OCI-LY1 (cell line): Measurements from ENCODE around the gene DOCK2.

Source experiments
- H2AFZ ChIP-seq: fragments of 200-600 bp; sonication (generic), shearing (Covaris generic); 2 replicates; pipeline ENCODE4 v1.6.0; 2014; ENCODE audit warnings: antibody characterized with exemption, mild to moderate bottlenecking, low read length
- H3F3A ChIP-seq: fragments of 200-600 bp; sonication (generic), shearing (Covaris generic); 2 replicates; pipeline ENCODE4 v1.6.0; 2014; ENCODE audit warnings: mild to moderate bottlenecking, antibody characterized with exemption, low read length, moderate library complexity; ENCODE audit not compliant: insufficient read depth
- H3K27ac ChIP-seq: fragments of 200-600 bp; sonication (generic); 2 replicates; pipeline ENCODE4 v1.5.1; 2014; ENCODE audit warnings: low read length, mixed run types, mild to moderate bottlenecking, low read depth; ENCODE audit not compliant: poor library complexity, severe bottlenecking
- H3K27me3 ChIP-seq: fragments of 200-600 bp; sonication (generic); 2 replicates; pipeline ENCODE4 v1.6.0; 2014; ENCODE audit warnings: antibody characterized with exemption, mild to moderate bottlenecking, low read length, moderate library complexity; ENCODE audit not compliant: insufficient read depth
- H3K36me3 ChIP-seq: fragments of 200-600 bp; sonication (generic); 2 replicates; pipeline ENCODE4 v1.6.1; 2014; ENCODE audit warnings: mild to moderate bottlenecking, antibody characterized with exemption, low read length, moderate library complexity, mixed read lengths; ENCODE audit not compliant: insufficient read depth
- H3K4me1 ChIP-seq: fragments of 200-600 bp; sonication (generic); 2 replicates; pipeline ENCODE4 v1.5.1; 2014; ENCODE audit warnings: mild to moderate bottlenecking, low read length, moderate library complexity; ENCODE audit not compliant: insufficient read depth, severe bottlenecking
- H3K4me2 ChIP-seq: fragments of 200-600 bp; sonication (generic), shearing (Covaris generic); 2 replicates; pipeline ENCODE4 v1.6.1; 2014; ENCODE audit warnings: low read length
- H3K4me3 ChIP-seq: fragments of 200-600 bp; sonication (generic); 2 replicates; pipeline ENCODE4 v1.5.1; 2014; ENCODE audit warnings: low read length, low read depth, mild to moderate bottlenecking, mixed read lengths; ENCODE audit not compliant: poor library complexity, severe bottlenecking
- H3K79me2 ChIP-seq: fragments of 200-600 bp; shearing (Covaris generic); 2 replicates; pipeline ENCODE4 v1.6.1; 2016; ENCODE audit warnings: mixed run types, low read length, mixed read lengths; ENCODE audit not compliant: insufficient read depth
- H3K9ac ChIP-seq: fragments of 200-600 bp; sonication (generic), shearing (Covaris generic); 2 replicates; pipeline ENCODE4 v1.6.1; 2014; ENCODE audit warnings: mild to moderate bottlenecking, low read length, mixed read lengths
- H3K9me2 ChIP-seq: fragments of 200-600 bp; sonication (generic), shearing (Covaris generic); 2 replicates; pipeline ENCODE4 v1.6.1; 2014; ENCODE audit warnings: low read depth, mild to moderate bottlenecking, low read length, mixed read lengths
- H3K9me3 ChIP-seq: fragments of 200-600 bp; shearing (Covaris generic); 2 replicates; pipeline ENCODE4 v1.6.1; 2014; ENCODE audit warnings: low read length, mixed read lengths
- H4K20me1 ChIP-seq: fragments of 200-600 bp; sonication (generic), shearing (Covaris generic); 2 replicates; pipeline ENCODE4 v1.6.0; 2016; ENCODE audit warnings: mild to moderate bottlenecking, low read length; ENCODE audit not compliant: insufficient read depth
- CTCF ChIP-seq: fragments of 200-600 bp; sonication (generic), shearing (Covaris generic); IDR thresholded peaks from 2 replicates; pipeline ENCODE4 v1.5.1; 2017; ENCODE audit warnings: mild to moderate bottlenecking, antibody characterized with exemption, low read length, moderate library complexity, mixed read lengths
- EZH2 ChIP-seq: fragments of 200-600 bp; sonication (generic), shearing (Covaris generic); IDR thresholded peaks from 2 replicates; pipeline ENCODE4 v1.8.0; 2017; ENCODE audit warnings: borderline replicate concordance, mixed run types, mild to moderate bottlenecking, antibody characterized with exemption, low read length, moderate library complexity, mixed read lengths

Gene DOCK2

GRCh38 chr5:169886033-169886432 lies 249.0 kb downstream of the DOCK2 start:
- H3K9me3 ChIP-seq: no peaks in the 10 kb centered on the region
- H3K27ac ChIP-seq: no peak overlapping the region
- H3K4me1 ChIP-seq: no peaks in the 10 kb centered on the region
- TF ChIP-seq CTCF: no peak
- no peak for TF ChIP-seq EZH2
- no peak overlapping the region for H3K4me2 ChIP-seq
- H3K9ac ChIP-seq: no peak overlapping the region
- no peaks in the 10 kb centered on the region for H3K27me3 ChIP-seq
- H3K9me2 ChIP-seq: no peaks in the 10 kb centered on the region
- no peaks in the 10 kb centered on the region for H3F3A ChIP-seq
- H3K36me3 ChIP-seq: no peaks in the 10 kb centered on the region; the same call in 1 of the 2 replicates
- H3K79me2 ChIP-seq: no peaks in the 10 kb centered on the region
- no peak overlapping the region for H2AFZ ChIP-seq
- no peak overlapping the region for H3K4me3 ChIP-seq
- no peaks in the 10 kb centered on the region for H4K20me1 ChIP-seq

- Histone ChIP-seq H3K36me3 (no peaks in the 10 kb centered on the region; the same call in 1 of the 2 replicates), H2AFZ (no peak overlapping the region), H3K79me2 (no peaks in the 10 kb centered on the region), H3K4me1 (no peaks in the 10 kb centered on the region), H3K27ac (no peak overlapping the region), H3K4me3 (no peak overlapping the region), H3K9me3 (no peaks in the 10 kb centered on the region), H4K20me1 (no peaks in the 10 kb centered on the region), H3K27me3 (no peaks in the 10 kb centered on the region), H3K9me2 (no peaks in the 10 kb centered on the region), H3K4me2 (no peak overlapping the region), H3F3A (no peaks in the 10 kb centered on the region), H3K9ac (no peak overlapping the region)
- no peak for TF ChIP-seq CTCF
- no peak for TF ChIP-seq EZH2
These were observed 249.6 kb downstream of the DOCK2 start for GRCh38 chr5:169886677-169887076.

- no peak for TF ChIP-seq CTCF
- no peak for TF ChIP-seq EZH2
- no peak overlapping the region for H3K4me2 ChIP-seq
- no peak overlapping the region for H3K4me3 ChIP-seq
- no peaks in the 10 kb centered on the region for H3K27me3 ChIP-seq
- H3K9ac ChIP-seq: no peak overlapping the region
- H3K9me3 ChIP-seq: no peaks in the 10 kb centered on the region
- H3F3A ChIP-seq: no peaks in the 10 kb centered on the region
- no peaks in the 10 kb centered on the region for H3K79me2 ChIP-seq
- H3K9me2 ChIP-seq: no peaks in the 10 kb centered on the region
- no peak overlapping the region for H3K27ac ChIP-seq
- H3K36me3 ChIP-seq: peaks cover 4% of the 10 kb centered on the region; the same call in 1 of the 2 replicates
- H3K4me1 ChIP-seq: no peaks in the 10 kb centered on the region
- no peaks in the 10 kb centered on the region for H4K20me1 ChIP-seq
- no peak overlapping the region for H2AFZ ChIP-seq
These were observed 252.5 kb downstream of the DOCK2 start for GRCh38 chr5:169889572-169889971.
